GM21423 (cell line): ENCODE results near the gene PEMT.

Source experiments
- ATAC-seq: cut with Tn5 transposase; IDR thresholded peaks from one replicate; pipeline ENCODE4 v1.9.1; 2021; ENCODE audit warnings: mild to moderate bottlenecking, moderate library complexity; ENCODE audit not compliant: unreplicated experiment

PEMT gene

DNA sequence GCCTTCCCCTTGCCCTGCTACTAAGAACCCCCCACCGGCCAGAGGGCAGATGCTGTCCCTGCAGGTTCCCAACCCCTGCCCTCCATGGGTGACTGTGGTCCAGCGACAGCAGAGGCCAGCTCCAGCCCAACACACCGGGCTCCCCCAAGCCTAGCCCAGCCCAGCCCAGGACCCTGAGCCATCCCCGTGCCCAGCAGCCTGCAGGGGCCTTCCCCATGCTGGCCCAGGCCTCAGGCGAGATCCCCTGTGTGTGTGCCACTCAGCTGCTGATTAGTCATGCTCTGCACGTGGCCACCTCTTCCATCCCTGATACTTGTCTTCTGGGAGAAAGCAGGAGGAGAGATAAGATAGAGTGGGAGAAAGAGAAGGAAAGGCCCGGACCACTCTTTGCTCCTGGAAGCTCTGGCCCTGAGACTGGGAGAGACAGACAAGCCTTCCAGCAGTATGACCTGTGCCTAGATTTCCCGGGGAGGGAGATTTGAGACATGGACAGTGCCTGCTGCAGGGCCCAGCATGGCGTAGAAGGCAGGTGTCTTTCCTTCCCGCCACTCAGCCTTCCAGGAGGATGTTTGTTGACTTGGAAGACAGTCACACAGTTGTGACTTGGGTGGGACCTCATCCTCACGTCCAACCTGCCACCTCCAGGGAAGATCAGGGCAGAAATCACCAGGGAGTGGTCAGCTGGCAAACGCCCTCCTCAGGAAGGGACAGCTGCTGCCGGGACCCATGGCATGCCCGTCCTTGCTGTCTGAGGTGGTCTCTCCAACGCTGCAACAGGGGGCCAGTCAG lies 54.0 kb downstream of the PEMT start:
- no peak for ATAC-seq

DNA sequence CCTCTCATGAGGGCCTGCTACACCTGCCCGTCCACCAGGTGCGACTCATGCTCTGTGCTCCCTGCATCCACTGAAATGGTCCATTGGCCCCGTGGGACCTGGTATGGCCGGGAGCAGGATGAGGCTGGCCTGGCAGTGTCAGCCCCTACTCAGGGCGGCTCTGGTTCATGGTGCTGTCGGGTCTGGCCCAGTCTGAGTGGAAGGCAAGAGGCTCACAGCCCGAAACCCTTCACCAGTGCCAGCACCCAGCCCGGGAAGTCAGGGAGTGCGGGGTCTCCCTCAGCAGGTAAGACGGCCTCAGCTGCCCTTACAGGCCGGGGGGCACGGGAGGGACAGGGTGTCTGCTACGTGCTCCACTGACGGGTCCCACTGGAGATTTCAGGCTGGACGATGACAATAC lies 54.8 kb downstream of the PEMT start:
- no peak for ATAC-seq

DNA sequence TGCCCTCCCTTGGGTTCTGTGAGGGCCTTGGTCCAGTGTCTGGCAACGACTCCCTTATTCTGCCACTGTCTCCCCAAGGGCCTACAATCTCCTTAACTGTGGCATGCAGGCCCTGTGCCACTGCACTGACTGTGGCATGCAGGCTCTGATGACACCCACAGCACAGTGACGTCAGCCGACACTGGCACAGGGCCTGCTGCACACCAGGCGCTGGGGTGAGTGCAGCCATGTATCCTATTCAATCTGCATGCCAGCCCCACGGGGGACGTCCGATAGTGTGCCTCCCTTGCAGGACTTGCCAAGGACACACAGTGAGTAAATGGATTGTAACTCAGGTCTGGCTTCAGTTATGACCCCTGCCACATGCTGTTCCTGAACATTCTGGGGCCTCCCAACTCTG lies 55.6 kb downstream of the PEMT start:
- ATAC-seq, result no peak

DNA sequence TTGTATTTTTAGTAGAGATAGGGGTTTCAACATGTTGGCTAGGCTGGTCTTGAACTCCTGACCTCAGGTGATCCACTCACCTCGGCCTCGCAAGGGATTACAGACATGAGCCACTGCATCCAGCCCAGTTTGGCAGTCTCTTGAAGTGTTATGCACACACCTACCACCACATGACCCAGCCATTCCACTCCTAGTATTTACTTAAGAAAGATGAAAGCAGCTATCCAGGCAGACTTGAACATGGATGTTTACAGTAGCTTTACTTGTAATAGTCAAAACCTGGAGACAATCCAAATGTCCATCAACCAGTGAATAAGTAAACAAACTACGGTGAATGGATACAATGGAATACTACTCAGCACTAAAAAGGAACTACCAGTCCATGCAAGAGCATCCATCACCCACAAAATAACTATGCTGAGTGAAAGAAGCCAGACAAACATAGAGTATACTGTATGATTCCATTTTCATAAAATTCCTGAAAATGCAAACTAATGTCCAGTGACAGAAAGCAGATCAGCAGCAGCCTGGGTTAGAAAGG lies 57.5 kb downstream of the PEMT start:
- no peak for ATAC-seq

DNA sequence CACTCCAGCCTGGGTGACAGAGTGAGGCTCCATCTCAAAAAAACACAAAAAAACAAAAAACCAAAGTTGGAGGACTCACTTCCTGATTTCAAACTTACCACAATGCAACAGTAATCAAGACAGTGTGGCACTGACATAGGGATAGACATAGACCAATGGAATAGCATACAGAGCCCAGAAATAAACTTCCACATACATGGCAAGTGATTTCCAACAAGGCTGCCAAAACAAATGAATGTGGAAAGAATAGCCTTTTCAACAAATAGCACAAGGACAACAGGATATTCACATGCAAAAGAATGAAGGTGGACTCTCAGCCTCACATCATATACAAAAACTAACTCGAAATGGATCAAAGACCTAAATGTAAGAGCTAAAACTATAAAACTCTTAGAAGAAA lies 58.5 kb downstream of the PEMT start:
- ATAC-seq, result no peak

DNA sequence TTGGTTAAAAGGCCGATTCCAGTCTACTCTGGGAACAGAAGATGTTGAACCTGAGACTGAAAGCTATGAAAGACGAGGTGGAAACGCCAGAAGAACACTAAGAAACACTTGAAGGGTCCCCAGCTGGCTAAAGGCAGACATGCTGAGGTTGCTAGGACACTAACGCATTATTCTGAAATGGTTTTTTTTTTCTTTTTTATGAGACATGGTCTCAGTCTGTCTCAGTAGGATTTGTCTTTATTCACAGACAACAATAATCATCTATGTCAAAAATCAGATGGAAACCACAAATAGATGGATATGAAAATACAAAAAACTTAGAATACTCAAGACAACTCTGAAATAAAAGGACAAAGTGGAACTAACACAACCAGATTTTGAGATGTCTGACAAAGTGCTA lies 60.4 kb downstream of the PEMT start:
- ATAC-seq, result no peak

DNA sequence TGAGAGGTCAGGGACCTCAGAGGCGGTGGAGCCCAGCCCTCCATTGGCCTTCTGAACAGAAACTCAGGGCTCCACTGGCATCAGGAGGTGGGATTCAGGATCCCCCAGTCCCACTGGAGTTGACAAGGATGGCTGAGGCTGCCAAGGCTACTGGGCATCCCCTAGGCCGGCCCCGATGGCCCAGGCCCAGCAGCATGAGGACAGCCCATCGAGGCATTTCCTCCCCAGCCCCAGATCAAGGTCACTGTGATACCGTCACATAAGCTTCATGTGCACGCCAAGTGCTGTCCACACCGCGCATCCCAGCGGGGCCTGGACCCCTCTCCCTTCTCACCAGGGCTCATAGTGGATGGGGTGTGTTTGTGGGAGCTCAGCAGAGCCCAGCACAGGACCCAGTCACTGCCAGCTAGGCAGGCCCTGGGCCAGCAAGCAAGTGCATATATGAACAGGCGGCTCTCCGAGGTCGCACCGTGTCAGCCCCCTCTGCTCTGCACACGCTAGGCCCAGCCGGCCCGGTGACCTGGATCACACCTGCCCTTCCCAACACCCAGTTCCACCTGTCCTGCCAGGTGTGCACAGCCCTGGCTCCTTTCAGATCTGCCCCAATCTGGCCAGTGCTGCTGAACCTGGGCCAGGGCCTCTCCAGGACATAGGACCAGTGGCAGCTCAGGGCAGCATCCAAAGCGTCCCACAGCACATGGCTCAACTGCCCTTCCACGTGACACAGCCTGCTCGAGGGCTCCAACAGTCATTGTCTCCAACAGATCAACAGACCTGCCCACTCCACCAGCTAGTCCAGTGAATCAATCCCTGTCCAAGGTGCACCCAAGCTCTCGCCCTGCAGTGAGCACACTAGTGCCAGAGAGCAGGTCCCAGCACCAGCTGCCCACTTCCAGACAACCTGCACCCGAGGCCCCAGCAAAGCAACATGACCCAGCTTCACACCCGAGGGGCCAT lies 62.5 kb downstream of the PEMT start:
- ATAC-seq, result no peak

DNA sequence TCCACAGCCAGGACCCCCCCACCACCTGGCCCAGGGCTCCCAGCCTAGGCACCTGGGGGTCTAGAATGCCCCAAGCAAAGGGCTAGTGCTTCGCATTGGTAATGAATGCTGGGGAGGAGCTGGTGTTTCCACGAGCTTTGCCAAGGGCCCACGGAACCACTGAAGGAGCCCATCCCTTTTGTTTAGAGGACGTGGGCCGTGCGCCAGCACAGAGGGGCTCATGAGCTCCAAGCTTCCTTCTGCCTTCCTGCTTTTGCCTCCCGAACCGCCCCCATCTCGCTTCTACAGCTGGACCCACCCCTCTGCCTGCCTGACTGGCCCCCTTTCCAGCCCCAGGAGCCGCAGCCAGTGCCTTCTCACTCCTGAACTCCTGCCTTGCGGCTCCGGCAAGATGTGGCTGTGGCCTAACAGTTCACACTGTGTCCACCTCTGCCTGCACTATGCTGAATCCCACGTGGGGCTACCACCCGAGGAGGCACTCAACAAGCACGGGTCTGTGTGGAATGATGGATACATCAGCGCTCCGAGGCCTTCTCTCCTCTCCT lies 63.5 kb downstream of the PEMT start:
- no peak for ATAC-seq

DNA sequence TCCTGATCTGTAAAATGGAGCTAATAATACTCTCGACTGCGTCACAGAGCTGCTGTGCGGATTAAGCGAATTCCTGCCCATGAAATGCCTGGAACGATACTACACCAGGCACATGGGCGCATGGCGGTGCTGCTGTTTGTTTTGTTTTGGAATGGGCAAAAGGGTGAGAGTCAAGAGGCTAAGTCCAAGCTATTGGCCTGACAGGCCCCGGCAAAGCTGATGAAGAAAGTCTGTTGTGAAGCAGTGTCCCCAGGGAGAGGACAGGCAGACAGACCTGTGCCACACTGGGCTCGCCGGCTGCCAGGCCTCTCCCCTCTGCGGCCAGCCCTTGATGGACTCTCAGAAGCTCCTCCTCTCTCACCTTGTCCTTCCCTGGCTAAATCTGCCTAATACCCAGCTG lies 64.0 kb downstream of the PEMT start:
- ATAC-seq, result no peak

DNA sequence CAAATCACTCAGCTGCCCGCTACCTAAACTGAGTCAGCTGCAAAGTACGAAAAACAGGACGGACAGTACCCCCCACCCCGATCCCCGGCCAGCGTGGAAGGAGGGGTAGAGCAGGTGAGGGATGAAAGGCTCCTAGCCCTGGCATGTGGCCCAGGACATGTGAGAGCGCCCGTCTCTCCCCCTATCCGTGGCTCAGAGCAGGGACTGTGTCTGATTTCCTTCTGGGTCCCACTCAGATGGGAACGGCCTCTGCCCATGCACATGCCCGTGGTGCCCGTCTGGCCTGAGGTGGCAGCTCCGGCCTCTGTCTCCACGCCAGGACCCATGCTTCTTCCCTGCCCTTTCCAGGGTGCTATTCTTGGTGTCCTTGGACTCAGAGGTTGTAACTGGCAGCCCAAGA lies 65.1 kb downstream of the PEMT start:
- ATAC-seq, result no peak

DNA sequence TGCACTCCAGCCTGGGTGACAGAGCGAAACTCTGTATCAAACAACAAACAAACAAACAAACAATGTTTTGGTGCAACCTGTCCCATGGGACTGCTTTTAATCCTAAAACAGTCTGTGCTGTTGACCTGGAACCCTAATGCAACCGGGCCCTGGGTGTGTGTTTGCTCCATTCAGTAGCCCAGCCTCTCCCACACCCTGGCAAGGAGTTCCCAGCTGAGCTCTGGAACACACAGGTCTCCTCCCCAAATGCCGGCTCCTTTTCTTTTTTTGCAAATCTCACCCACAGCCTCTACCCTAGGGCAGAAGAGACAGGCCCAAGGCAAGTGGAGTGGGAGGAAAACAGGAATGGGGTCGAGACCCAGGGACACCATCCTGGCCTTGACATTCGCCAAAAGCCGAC lies 65.6 kb downstream of the PEMT start:
- ATAC-seq, result no peak

DNA sequence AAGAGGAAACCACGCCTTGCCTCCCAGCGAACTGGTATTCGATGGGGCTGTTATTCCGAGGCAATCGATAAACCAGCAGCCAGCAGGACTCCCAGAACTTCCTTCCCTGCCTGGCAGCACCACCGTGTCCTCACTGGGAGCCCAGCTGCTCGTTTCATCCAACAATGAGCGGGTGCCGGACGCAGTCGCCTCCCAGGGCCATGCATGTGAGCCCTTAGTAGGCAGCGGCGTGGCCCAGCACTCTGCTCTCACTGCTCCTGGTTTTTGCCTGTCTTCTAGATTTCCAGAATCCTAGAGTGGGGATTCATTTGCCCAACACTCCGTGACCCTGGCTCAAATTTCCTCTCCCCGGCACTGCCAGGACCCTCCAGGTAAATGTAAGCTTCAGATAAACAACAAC lies 66.2 kb downstream of the PEMT start:
- ATAC-seq, result no peak

DNA sequence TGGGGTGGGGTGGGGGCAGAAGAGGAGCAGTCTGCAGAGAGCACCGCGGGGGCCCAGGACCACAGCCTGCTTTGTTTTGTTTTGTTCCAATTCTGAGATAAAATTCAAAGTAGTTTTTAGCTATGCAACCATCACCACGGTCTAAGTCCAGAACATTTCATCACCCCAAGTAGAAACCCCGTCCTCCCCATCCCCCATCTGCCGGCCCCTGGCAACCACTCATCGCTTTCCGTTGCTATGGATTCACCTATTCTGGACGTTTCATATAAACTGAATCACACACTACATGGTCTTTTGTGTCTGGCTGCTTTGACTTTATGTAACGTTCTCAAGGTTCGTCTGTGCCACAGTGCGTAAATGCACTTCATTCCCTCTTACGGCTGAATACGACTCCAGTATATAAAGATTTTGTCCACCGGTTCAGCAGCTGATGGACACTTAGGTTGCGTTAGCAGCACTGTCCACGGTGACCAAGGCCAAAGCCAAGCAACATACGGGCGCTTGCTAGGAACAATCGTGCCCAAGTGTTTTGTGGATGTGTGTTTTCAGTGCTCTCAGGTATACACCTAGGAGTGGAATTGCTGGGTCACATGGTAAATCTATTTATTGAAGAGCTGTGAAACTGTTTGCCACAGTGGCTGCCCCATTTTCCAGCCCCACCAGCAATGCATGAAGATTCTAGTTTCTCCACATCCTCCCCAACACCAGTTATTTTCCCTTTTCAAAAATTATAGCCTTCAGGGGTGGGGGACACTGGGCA lies 67.6 kb downstream of the PEMT start:
- no peak for ATAC-seq

DNA sequence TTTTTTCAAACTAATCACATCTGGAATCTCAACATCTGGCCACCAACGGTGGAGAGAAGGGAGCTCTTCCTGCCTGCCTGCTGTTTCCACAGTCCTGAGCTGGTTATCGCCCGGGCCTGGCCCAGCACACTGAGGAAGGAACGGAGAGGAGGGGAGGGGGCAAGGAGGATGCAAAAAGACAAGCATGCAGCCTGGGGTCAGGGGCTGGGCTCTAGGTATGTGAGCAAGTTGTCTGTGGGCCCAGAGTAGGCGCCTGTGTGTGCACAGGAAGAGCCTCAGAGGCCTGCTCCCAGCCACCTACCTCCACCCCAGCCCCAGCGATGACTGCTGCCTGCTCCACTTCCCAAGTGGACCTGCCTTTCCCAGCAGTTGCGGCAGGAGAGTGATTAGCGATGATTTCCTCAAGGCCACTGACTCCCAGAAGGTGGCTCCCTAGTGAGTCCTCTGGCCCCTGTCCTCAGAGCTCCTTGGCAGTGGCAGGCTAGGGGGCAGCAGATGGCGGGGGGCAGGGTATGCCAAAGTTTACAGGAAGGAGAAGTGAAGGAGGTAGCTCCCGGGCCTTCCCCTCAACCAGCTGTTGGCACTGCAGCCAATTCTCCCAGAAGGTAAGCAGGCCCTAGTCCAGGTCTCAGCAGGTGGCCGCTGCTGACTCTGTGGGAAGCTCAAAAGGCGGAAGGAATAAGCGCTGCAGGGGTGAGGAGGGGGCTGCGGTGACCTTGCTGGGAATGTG lies 68.3 kb downstream of the PEMT start:
- no peak for ATAC-seq

DNA sequence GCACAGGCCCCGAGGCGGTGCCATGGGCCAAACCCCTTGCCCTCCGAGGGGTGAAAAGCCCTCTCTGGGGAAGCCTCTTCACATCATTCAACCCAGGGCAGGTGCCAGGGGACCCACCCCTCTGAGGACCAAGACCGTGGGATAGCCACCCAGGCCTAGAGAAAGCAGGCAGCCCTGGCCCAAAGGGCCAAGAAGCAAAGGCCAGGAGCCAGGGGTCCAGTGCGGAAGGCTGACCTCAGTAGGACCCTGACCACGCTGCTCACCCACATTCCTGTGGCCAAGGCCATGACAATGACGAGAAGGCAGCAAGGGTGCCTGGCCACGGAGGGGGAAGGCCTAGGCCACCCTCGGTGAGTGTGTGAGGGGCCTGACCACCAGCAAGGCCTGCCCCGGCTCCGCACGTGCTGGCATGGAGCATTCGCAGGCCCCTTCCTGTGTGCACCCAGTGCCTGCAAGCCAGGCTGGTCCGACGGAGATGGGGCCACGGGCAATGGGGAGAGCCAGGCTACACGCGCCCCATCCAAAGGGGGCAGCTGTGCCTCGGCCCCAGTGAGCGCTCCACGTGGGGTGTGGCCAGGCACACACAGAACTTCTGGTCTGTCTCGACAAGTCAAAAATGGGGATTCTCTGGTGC lies 70.8 kb downstream of the PEMT start:
- ATAC-seq, result no peak

DNA sequence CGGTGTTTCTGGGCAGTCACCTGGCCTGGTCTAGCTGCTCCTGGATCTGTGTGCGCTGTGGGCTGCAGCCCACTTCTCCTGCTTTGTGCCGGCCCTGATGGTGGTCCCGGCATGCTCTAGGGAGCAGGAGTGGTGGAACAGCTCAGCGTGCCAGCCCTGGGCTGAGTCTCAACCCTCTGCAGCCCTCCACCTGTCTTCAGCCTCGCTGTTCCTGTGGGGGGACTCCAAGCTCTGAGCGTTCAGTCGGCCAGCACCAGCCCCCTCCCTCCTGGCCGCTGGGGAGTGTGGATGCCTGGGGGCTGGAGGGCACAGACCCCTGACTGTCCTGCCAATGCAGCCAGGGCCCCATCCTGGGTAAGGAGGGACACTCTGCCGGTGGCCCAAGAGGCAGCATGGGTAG lies 71.6 kb downstream of the PEMT start:
- no peak for ATAC-seq

DNA sequence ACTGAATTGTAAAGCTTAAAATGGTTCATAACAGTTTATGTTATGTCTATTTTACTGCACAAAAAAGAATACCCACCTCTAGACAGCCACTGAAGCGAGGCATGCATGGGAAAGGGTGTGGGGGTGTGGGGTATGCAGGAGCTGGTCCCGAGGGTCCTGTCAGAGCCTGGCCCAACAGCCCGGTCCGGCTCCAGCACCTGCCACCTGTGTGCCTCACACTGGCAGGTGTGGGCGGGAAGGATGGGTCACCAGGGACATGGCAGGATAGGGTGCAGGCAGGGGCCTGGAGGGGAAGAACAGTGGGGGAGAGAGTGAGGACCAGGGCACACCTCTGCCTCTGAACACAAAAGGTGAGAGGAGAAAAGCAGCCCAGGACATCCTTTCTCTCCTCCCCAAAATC lies 72.6 kb downstream of the PEMT start:
- ATAC-seq, result no peak

DNA sequence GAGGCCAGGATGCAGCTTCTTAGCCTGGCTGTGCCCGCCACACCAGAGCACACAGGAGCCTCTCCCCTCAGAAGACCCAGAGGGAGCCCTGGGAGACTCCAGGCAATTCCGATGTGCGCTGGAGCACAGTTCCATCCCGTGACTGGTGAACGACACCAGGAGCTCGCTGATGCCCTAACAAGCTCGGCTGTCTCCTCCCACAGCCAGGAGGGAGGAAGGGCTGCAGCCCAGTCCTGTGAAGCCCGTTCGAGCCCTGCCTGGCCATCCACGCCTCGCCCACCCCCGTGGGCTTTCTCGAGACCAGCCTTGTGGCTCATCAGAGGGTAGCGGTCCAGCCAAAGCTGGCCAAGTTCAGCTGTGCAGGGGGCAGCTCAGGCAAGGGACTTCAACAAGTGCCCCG lies 73.5 kb downstream of the PEMT start:
- ATAC-seq, result no peak

DNA sequence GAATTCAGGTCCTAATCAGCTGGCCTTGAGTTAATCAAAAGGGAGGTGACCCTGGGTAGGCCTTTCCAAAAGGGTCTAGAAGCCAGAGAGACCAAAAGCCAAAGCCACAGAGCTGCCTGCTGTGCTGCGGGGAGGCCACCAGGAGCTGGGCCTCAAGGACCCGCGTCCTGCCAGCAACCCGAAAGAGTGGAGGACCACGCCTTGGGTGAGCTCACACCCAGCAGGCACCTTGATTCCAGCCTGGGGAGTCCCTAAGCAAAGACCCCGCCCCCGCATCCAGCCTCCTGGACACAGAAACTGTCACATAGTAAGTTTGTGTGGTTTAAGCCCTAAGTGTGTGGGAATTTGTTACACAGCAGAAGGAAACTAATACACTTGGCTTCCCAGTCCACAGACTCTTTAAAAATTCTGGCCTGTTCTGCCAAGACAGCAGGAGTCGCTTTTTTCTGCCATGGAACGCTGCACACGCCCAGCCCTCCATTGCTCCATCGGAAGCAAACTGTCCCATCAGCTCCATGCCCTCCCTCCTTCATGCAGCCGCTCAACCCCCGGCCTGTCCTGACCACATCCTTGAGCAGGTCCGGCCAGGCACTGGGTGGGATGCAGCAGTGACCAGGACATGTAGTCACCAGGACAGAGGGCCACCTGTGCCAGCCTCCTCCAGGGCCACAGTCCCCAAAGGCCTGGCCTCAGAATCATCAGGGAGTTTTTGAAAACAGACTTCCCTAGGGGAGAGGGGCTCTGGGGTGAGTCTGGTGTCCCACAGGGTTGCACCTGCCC lies 74.4 kb downstream of the PEMT start:
- ATAC-seq, result no peak
